Right lung (tissue), 5 donors: ENCODE data around the gene TMEM167B. TPM values are rescaled to one million over a fixed set of nuclear protein-coding genes. Genes with fewer than 3 reads are reported as not detected.

ENCODE experiments used
- polyA plus RNA-seq, 5 donors: library from polyadenylated mRNA; unstranded; fragments of 120-200 nt; gene quantifications; one replicate each; pipeline versions ENCODE4 v1.2.1 to v1.2.3, GENCODE V29; 2013; ENCODE audit warnings: inconsistent platforms in 1 of 5, low replicate concordance in 1 of 5; ENCODE audit not compliant: insufficient read length in 5 of 5, insufficient read depth in 1 of 5

Gene TMEM167B
- polyA plus RNA-seq, 5 donors, result 33.8 to 46.6 (median 42.9) TPM

Other genes starting within 250 kb of the TMEM167B start
- under 1 TPM in 4 of 5 donors, not detected in 1; 0.41 to 0.78 (median 0.57) TPM for gene AKNAD1, start 233.7 kb upstream of the TMEM167B start, polyA plus RNA-seq
- gene GPSM2, start 213.8 kb upstream of the TMEM167B start, polyA plus RNA-seq, result 10 to 100 TPM; 20.8 to 40.2 (median 29.0) TPM
- gene CLCC1, start 127.3 kb upstream of the TMEM167B start, polyA plus RNA-seq, result 10 to 100 TPM; 33.5 to 57.5 (median 45.1) TPM
- gene WDR47, start 48.7 kb upstream of the TMEM167B start, polyA plus RNA-seq, result 10 to 100 TPM; 13.2 to 17.6 (median 16.0) TPM
- gene TAF13, start 14.8 kb upstream of the TMEM167B start, polyA plus RNA-seq, result 10 to 100 TPM; 25.9 to 38.6 (median 33.9) TPM
- 10 to 100 TPM in 4 of 5 donors, 1 to 10 TPM in 1; 8.2 to 11.5 (median 10.5) TPM for gene ELAPOR1, start 23.4 kb downstream of the TMEM167B start, polyA plus RNA-seq
- gene SARS1, start 123.2 kb downstream of the TMEM167B start, polyA plus RNA-seq, result 100 to 1,000 TPM; 143 to 159 (median 145) TPM
- gene CELSR2, start 158.8 kb downstream of the TMEM167B start, polyA plus RNA-seq, result 10 to 100 TPM in 3 of 5 donors, 1 to 10 TPM in 2; 9.6 to 17.0 (median 13.5) TPM
- 10 to 100 TPM; 32.5 to 48.9 (median 39.3) TPM for gene PSRC1, start 192.4 kb downstream of the TMEM167B start, polyA plus RNA-seq
- gene MYBPHL, start 216.2 kb downstream of the TMEM167B start, polyA plus RNA-seq, result under 1 TPM in 4 of 5 donors, not detected in 1; 0.14 to 0.39 (median 0.22) TPM